ENCODE results near the gene CPPED1.

DNA sequence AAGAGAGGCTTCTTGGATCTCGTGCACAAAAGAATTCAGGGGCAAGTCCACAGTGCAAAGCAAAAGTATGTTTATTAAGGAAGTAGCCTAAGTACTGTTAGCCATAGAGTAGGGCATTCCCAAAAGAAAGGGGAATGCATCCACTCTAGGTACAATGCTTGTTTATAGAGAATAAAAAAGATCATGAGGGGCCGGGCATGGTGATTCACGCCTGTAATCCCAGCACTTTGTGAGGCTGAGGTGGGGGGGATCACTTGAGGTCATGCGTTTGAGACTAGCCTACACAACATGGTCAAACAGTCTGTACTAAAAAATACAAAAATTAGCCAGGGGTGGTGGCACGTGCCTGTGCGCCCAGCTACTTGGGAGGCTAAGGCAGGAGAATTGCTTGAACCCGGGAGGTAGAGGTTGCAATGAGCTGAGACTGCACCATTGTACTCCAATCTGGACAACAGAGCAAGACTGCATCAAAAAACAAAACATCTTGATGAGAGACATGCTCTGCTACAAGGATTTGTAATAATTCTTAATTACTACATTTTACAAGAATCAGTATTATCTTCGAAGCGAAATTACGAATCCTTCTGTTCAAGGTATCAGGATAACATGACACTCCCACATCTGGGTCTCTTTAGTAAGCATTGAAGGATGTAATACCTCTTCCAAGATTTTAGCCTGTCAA is 191.6 kb downstream of the CPPED1 start:
- TF ChIP-seq, protein P1, sequence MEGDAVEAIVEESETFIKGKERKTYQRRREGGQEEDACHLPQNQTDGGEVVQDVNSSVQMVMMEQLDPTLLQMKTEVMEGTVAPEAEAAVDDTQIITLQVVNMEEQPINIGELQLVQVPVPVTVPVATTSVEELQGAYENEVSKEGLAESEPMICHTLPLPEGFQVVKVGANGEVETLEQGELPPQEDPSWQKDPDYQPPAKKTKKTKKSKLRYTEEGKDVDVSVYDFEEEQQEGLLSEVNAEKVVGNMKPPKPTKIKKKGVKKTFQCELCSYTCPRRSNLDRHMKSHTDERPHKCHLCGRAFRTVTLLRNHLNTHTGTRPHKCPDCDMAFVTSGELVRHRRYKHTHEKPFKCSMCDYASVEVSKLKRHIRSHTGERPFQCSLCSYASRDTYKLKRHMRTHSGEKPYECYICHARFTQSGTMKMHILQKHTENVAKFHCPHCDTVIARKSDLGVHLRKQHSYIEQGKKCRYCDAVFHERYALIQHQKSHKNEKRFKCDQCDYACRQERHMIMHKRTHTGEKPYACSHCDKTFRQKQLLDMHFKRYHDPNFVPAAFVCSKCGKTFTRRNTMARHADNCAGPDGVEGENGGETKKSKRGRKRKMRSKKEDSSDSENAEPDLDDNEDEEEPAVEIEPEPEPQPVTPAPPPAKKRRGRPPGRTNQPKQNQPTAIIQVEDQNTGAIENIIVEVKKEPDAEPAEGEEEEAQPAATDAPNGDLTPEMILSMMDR (IDR thresholded peaks at IDR 0.05), result no peak
- TF ChIP-seq ZFX (IDR thresholded peaks at IDR 0.05; ENCODE audit: borderline replicate concordance), result no peak
